Measurements from ENCODE around the gene MBLAC1.
"Not testable (repeated sequence)": the region's sequence is repeated elsewhere in the genome, so short reads cannot be mapped to it uniquely, and the experiment has no call there.

MBLAC1 gene

DNA sequence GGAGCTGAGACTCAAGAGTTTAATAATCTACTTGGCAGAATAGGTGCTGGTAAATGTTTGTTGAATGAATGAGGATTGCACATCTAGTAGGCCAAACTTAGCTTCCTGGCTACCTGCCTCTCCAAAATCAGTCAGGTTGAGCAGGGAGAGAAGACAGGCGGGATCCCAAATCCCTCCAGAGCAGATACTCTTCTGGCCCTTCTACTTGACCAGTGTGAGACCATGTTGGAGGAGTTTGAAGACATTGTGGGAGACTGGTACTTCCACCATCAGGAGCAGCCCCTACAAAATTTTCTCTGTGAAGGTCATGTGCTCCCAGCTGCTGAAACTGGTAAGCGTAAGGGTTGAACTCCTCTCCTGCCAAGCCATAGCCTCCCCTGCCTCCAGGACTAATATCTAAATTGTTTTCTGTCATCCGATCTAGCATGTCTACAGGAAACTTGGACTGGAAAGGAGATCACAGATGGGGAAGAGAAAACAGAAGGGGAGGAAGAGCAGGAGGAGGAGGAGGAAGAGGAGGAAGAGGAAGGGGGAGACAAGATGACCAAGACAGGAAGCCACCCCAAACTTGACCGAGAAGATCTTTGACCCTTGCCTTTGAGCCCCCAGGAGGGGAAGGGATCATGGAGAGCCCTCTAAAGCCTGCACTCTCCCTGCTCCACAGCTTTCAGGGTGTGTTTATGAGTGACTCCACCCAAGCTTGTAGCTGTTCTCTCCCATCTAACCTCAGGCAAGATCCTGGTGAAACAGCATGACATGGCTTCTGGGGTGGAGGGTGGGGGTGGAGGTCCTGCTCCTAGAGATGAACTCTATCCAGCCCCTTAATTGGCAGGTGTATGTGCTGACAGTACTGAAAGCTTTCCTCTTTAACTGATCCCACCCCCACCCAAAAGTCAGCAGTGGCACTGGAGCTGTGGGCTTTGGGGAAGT, 2.2 kb upstream of the MBLAC1 start:
- no peak for DNase-seq

DNA sequence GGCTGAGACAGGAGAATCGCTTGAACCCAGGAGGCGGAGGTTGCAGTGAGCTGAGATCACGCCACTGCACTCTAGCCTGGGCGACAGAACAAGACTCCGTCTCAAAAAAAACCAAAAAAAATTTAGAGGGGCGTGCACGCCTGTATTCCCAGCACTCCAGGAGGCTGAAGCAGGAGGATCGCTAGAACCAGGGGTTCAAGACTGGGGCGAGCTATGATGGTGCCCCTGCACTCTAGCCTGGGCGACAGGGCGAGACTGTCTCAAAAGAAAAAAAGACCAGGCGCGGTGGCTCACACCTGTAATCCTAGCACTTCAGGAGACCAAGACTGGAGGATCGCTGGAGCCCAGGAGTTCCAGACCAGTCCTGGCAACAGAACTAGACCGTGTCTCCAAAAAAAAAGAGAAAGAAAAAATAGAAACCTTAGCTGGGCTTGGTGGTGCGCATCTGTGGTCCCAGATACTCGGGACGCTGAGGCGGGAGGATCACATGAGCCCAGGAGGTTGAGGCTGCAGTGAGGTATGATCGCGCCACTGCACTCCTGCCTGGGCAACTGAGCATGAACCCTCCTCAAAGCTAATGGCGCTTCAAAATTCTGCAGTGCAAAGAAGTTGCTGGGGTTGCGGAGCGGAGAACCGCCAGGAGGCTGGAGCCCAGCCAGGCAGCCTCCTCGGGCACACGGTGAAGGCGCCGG, 382 bp upstream of the MBLAC1 start:
- no peak for DNase-seq

DNA sequence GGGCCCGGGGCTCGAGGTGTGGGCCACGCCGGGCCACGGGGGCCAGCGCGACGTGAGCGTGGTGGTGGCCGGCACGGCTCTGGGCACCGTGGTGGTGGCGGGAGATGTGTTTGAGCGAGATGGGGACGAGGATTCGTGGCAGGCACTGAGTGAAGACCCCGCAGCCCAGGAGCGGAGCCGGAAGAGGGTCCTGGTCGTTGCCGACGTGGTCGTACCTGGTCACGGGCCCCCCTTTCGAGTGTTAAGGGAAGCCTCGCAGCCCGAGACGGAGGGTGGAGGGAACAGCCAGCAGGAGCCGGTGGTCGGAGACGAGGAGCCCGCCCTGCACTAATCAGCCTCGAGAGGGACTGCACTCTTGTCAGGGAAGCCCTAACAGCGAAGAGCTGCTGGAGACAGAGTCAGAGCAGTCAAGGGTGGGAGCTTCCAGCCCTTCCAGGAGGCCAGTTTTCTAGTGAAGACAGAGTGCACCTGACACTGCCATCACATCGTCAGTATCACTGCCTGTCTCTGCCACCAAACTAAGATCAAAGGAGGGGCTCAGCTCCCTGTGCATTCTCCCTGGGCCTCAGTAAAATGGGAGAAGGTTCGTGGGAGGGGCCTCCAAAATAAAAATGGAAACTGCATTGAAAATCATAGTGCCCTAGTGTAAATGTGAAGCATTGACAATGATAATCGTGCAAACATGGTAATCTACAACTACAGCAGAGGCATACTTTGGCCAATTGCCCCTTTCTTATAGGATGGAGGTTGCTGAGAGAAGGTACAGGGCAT, 1.3 kb downstream of the MBLAC1 start:
- no peak for DNase-seq

- DNase-seq, result no peak
Observed at GRCh38 chr7:100128637-100128963, 1.8 kb downstream of the MBLAC1 start.

GRCh38 chr7:100130220-100130607, 3.4 kb downstream of the MBLAC1 start:
- not testable (repeated sequence) for DNase-seq

GRCh38 chr7:100130608-100131453, 4.1 kb downstream of the MBLAC1 start:
- DNase-seq, result peak; percentile 56 to 63

DNA sequence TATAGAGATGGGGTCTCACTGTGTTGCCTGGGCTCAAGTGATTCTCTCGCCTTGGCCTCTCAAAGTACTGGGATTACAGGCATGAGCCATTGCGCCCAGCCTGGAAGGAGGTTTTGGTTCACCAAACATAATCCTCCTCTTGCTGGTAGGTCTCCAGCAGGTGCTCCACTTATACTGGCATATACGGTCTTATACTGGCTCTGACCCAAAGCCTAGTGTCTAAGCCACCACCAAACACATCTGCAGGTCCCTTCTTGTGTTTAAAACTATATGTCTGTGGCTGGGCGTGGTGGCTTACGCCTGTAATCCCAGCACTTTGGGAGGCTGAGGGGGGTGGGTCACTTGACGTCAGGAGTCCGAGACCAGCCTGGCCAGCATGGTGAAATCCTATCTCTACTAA, 5.4 kb downstream of the MBLAC1 start:
- DNase-seq, result no peak

- DNase-seq, result peak; percentile 66 to 75
Observed at GRCh38 chr7:100132697-100133151, 6.0 kb downstream of the MBLAC1 start.

- no peak for DNase-seq
Observed at GRCh38 chr7:100137851-100138760, 11.3 kb downstream of the MBLAC1 start.

DNA sequence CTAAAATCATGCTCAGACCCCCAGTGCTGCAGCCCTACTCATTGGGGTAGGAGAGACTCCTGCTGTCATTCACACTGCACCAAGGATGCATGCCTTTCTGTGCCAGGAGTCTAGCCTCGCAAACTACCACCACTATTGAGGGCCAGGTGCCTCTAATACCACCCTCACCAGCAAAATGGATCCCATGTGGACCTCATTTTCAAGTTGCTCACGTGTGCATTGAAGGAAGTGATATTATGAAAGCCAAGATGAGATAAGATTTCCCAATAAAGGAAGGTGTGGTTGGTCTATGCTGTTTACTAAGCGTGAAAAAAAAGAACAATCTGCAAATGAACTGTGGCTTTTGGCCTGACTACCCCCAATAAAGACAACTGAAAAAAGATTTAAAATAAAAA, 14.8 kb downstream of the MBLAC1 start:
- peak; percentile 20 to 34 for DNase-seq

GRCh38 chr7:100142461-100142860, 15.7 kb downstream of the MBLAC1 start:
- DNase-seq, result no peak

DNA sequence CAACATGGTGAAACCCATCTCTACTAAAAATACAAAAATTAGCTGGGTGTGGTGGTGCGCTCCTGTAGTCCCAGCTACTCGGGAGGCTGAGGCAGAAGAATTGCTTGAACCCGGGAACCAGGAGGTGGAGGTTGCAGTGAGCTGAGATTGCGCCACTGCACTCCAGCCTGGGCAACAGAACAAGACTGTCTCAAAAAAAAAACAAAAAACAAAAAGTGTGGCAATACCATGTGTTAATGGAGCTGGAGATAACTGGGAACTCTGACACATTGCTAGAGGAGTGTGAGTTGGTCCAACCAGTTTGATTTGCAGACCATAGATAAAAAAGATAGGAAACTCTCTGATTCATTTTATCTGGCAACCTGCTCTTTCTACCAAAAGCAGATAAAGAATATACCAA, 19.6 kb downstream of the MBLAC1 start:
- peak in 1 of 2 donors; percentile 35 for DNase-seq

- no peak for DNase-seq
Observed at GRCh38 chr7:100147278-100147677, 20.5 kb downstream of the MBLAC1 start.

- no peak for DNase-seq
Observed at GRCh38 chr7:100148225-100148558, 21.4 kb downstream of the MBLAC1 start.

DNA sequence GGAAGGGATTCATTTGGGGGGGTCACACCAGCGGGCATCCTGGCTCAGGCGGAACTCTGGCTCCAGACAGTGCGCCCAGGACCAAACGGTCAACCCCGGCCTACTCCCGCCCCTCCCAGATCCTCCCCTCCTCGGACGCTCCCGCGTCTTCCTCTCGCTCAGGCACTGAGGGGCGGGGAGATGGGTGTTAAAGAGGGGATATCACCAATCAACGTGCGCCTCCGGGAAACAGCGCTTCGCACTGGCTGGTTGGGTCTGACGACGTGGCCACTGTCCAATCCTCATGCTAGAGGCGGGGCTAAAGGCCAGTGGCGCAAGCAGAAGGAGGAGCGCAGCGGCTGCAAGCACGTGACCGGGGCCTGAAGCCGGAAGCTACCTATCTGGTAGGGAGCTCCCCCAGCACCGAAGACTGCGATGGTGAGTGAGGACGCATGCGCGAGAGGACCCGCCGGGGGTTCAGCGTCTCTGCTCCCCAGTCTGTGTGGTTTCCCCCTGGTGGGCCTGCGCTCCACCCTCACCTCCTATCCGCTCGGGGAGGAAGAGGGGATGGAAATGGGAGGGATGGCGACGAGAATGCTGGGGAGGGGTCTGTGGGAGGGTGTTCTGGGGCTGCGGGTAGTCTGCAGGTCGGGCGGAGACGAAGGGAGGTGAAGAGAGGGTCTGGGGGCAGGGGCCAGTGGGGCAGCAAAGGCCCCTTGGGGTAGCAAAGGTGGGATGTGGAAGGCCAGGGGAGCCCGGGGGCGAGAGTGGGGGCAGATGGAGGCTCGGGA, 22.0 kb downstream of the MBLAC1 start, which contains the start of gene LAMTOR4:
Gene LAMTOR4, plus strand, starts transcription at position 360 of the 770 bp plus-strand sequence. Its CDS starts 55 bp downstream, at position 415.
- DNase-seq, result peak; percentile 99

GRCh38 chr7:100152404-100152803, 25.6 kb downstream of the MBLAC1 start:
- DNase-seq, result peak; percentile 79 to 83

- no peak for DNase-seq
Observed at GRCh38 chr7:100152937-100153666, 26.3 kb downstream of the MBLAC1 start.

GRCh38 chr7:100153708-100154535, 27.2 kb downstream of the MBLAC1 start:
- DNase-seq, result no peak

All from inflammatory macrophage (primary cell).